GM12801 (cell line): ENCODE measurements around the gene TM9SF2.

Experiments used
- CTCF ChIP-seq: IDR thresholded peaks from one replicate; pipeline ENCODE4 v1.5.1; 2011; ENCODE audit warnings: control low read depth; ENCODE audit not compliant: insufficient read length; ENCODE audit errors: extremely low read depth

Gene TM9SF2

GRCh38 chr13:99577934-99578917, 77.0 kb downstream of the TM9SF2 start:
- TF ChIP-seq CTCF, result no peak

- no peak for TF ChIP-seq CTCF
Observed at GRCh38 chr13:99580500-99581268, 79.4 kb downstream of the TM9SF2 start.

GRCh38 chr13:99582511-99582910, 81.2 kb downstream of the TM9SF2 start:
- no peak for TF ChIP-seq CTCF

DNA sequence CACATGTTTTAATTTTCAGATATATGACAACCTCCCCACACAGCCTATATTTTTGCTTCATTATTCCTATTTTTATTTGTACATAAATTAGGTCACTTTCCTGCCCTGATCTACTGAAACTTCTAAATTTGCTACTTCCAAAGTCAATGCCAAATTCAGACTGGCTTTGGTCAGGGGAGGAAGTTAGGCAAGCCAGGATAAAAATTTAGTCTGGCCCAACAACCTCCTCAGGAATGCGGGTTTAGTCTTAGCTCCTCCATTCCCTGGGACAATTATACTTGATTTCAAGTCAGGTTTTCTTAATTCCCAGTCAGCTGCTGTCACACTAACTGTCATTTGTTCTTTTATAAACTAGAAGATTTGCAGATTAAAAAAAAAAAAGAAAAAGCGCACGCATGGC, 84.3 kb downstream of the TM9SF2 start:
- TF ChIP-seq CTCF, result no peak

- TF ChIP-seq CTCF, result no peak
Observed at GRCh38 chr13:99587021-99587420, 85.7 kb downstream of the TM9SF2 start.

DNA sequence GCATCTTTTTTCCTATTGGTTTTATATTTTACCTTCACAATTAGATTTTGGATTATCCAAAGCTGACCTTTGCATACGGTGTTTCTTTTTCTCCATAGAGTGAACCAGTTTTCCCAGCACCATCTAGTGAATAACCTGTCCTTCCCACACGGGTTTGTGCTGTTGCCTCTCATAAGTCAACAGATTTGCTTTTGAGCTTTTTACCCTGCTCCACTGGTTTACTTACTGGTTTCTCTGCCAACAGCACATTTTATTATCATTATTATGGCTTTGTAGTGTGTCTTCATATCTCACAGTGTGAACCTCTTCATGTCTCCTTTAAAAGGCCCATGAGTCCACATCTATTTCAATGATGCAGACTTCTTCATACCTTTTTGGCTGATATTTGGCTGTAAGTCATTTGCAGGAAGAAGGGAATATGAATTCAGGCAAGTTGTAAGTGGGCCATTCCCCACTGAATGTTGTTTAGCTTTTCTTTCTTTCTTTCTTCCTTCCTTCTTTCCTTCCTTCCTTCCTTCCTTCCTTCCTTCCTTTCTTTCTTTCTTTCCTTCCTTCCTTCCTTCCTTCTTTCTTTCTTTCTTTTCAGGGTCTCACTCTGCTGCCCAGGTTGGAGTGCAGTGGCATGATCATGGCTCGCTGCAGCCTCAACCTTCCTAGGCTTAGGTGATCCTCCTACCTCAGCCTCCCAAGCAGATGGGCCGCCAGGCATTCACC, 86.8 kb downstream of the TM9SF2 start:
- TF ChIP-seq CTCF, result no peak

GRCh38 chr13:99589575-99589974, 88.3 kb downstream of the TM9SF2 start:
- no peak for TF ChIP-seq CTCF
